HepG2 (cell line): ENCODE results near the gene CIROP. TPM values are rescaled to one million over a fixed set of nuclear protein-coding genes. Genes with fewer than 3 reads are reported as not detected.

Experiments used
- ATAC-seq: fragments of 200-7000 bp; cut with Tn5 transposase; 3 replicates; pipeline ENCODE4 v1.9.1; 2020; ENCODE audit warnings: mild to moderate bottlenecking, moderate library complexity
- BruUV-seq: library from RNA; stranded (reverse); fragments of 400-500 nt; replicated peaks from 2 replicates; lab custom pipeline; 2021; lab: Mats Ljungman, UMichigan
- CTCF ChIA-PET: fragments of 300-600 bp; formaldehyde crosslinking; extraction: SDS; loops from one replicate; lab custom pipeline; 2021; ENCODE audit warnings: low total read pairs, inconsistent platforms, low intra/inter-chr PET ratio; lab: Yijun Ruan, JAX
- POLR2A ChIA-PET: fragments of 350-600 bp; sonication (Branson Sonifier 250); formaldehyde crosslinking; loops from one replicate; lab custom pipeline; 2020; ENCODE audit warnings: antibody characterized with exemption, inconsistent platforms; lab: Yijun Ruan, JAX
- DNase-seq: peaks from one replicate; pipeline ENCODE4 v3.0.0-alpha.2; 2015; ENCODE audit warnings: low spot score
- FAIRE-seq: peaks from 3 replicates; lab custom pipeline; 2011; peaks lifted over from hg19 to GRCh38; lab: Jason Lieb, UNC
- H2AFZ ChIP-seq: one replicate; pipeline ENCODE4 v1.6.1; 2011; ENCODE audit warnings: low read length, inconsistent platforms
- H3K27ac ChIP-seq: fragments of 300-600 bp; 3 replicates; pipeline ENCODE4 v1.8.0; 2011; ENCODE audit warnings: mixed run types, mild to moderate bottlenecking, mixed read lengths, low read length, inconsistent platforms; ENCODE audit not compliant: insufficient read depth; ENCODE audit errors: extremely low read length
- H3K27me3 ChIP-seq, 2 experiments: fragments of 200-600 bp in 1 of 2; 2 replicates in 1 of 2; 3 replicates in 1 of 2; pipeline versions ENCODE4 v1.6.0 to v1.8.0; 2011; ENCODE audit warnings: low read length in 2 of 2, mild to moderate bottlenecking in 2 of 2, moderate library complexity in 2 of 2, inconsistent platforms in 1 of 2; ENCODE audit not compliant: insufficient read depth in 2 of 2, control insufficient read depth in 1 of 2
- H3K36me3 ChIP-seq, 2 experiments: fragments of 200-600 bp in 1 of 2; replicated peaks in 1 of 2; 2 replicates in 1 of 2; 3 replicates in 1 of 2; pipeline versions ENCODE4 v1.5.1 to v1.8.0; 2011; ENCODE audit warnings: low read length in 2 of 2, inconsistent platforms in 1 of 2; ENCODE audit not compliant: insufficient read depth in 2 of 2, control insufficient read depth in 1 of 2
- H3K4me1 ChIP-seq: 2 replicates; pipeline ENCODE4 v1.5.1; 2012; ENCODE audit warnings: low read length, inconsistent platforms; ENCODE audit not compliant: insufficient read depth
- H3K4me2 ChIP-seq: 2 replicates; pipeline ENCODE4 v1.6.0; 2011; ENCODE audit warnings: low read depth, low read length, inconsistent platforms
- H3K4me3 ChIP-seq, 3 experiments: fragments of 200-600 bp in 1 of 3; sonication (generic), shearing (Covaris generic) in 1 of 3; replicated peaks in 1 of 3; 2 replicates each; pipeline ENCODE4 v1.5.1; 2011 to 2016; ENCODE audit warnings: low read length in 3 of 3, inconsistent platforms in 2 of 3, low read depth in 2 of 3, mild to moderate bottlenecking in 2 of 3, control low read depth in 1 of 3, mixed read lengths in 1 of 3; ENCODE audit not compliant: insufficient read depth in 1 of 3
- H3K79me2 ChIP-seq: one replicate; pipeline ENCODE4 v1.6.1; 2011; ENCODE audit warnings: low read length, inconsistent platforms; ENCODE audit not compliant: insufficient read depth
- H3K9ac ChIP-seq: 2 replicates; pipeline ENCODE4 v1.6.0; 2011; ENCODE audit warnings: mild to moderate bottlenecking, low read depth, low read length, inconsistent platforms; ENCODE audit not compliant: insufficient read depth
- H3K9me3 ChIP-seq: 2 replicates; pipeline ENCODE4 v1.5.1; 2012; ENCODE audit warnings: mild to moderate bottlenecking, low read length
- H4K20me1 ChIP-seq: 2 replicates; pipeline ENCODE4 v1.6.0; 2011; ENCODE audit warnings: inconsistent platforms, mild to moderate bottlenecking, low read length, moderate library complexity; ENCODE audit not compliant: insufficient read depth
- CHD2 ChIP-seq: IDR thresholded peaks from 2 replicates; pipeline ENCODE4 v1.6.1; 2011; ENCODE audit warnings: low read depth, low read length, improper control_type of control experiment
- FIP1L1 ChIP-seq: fragments of 200-400 bp; formaldehyde crosslinking; IDR thresholded peaks from 2 replicates; pipeline ENCODE4 v1.6.1; 2018; ENCODE audit warnings: low read depth, mild to moderate bottlenecking, low read length, moderate library complexity, borderline replicate concordance; ENCODE audit not compliant: insufficient read depth
- FOXJ3 ChIP-seq: sonication (generic); formaldehyde crosslinking; IDR thresholded peaks from 2 replicates; pipeline ENCODE4 v1.4.0; 2020; ENCODE audit warnings: missing genetic modification reagents, mild to moderate bottlenecking, borderline replicate concordance
- GRHL1 ChIP-seq: sonication (generic); formaldehyde crosslinking; conservative IDR thresholded peaks from 2 replicates; pipeline ENCODE4 v1.8.0; 2022; ENCODE audit warnings: missing genetic modification reagents
- HNRNPK ChIP-seq: fragments of 200-400 bp; formaldehyde crosslinking; IDR thresholded peaks from 2 replicates; pipeline ENCODE4 v1.6.1; 2018; ENCODE audit warnings: low read length, low read depth, moderate library complexity, mild to moderate bottlenecking; ENCODE audit not compliant: poor library complexity, severe bottlenecking
- HOMEZ ChIP-seq: IDR thresholded peaks from 2 replicates; pipeline ENCODE4 v1.6.1; 2016; ENCODE audit warnings: low read depth
- KAT7 ChIP-seq: IDR thresholded peaks from 2 replicates; pipeline ENCODE4 v1.6.1; 2018; ENCODE audit warnings: borderline replicate concordance, missing compliant biosample characterization
- NCOA5 ChIP-seq: sonication (generic); formaldehyde crosslinking; IDR thresholded peaks from 2 replicates; pipeline ENCODE4 v1.4.0; 2020; ENCODE audit warnings: missing genetic modification reagents
- RBFOX2 ChIP-seq: fragments of 200-400 bp; formaldehyde crosslinking; IDR thresholded peaks from 2 replicates; pipeline ENCODE4 v1.6.1; 2017; ENCODE audit warnings: low read depth, mild to moderate bottlenecking, low read length
- SMAD1 ChIP-seq: sonication (generic); formaldehyde crosslinking; IDR thresholded peaks from 2 replicates; pipeline ENCODE4 v1.4.0; 2020; ENCODE audit warnings: missing genetic modification reagents, low read depth, mild to moderate bottlenecking, borderline replicate concordance
- TARDBP ChIP-seq: sonication (generic); formaldehyde crosslinking; IDR thresholded peaks from 2 replicates; pipeline ENCODE4 v1.8.0; 2022; ENCODE audit warnings: mild to moderate bottlenecking, missing genetic modification reagents
- TIGD3 ChIP-seq: sonication (generic); formaldehyde crosslinking; IDR thresholded peaks from 2 replicates; pipeline ENCODE4 v1.5.1; 2020; ENCODE audit warnings: mild to moderate bottlenecking, missing genetic modification reagents, borderline replicate concordance
- ZNF563 ChIP-seq: sonication (generic); formaldehyde crosslinking; IDR thresholded peaks from 2 replicates; pipeline ENCODE4 v1.8.0; 2022; ENCODE audit warnings: mild to moderate bottlenecking, moderate library complexity, missing genetic modification reagents
- ZNF709 ChIP-seq: sonication (generic); formaldehyde crosslinking; IDR thresholded peaks from 2 replicates; pipeline ENCODE4 v1.5.0; 2020; ENCODE audit warnings: mild to moderate bottlenecking, missing genetic modification reagents
- WGBS: methylation state at CpG from one replicate; pipeline ENCODE4 v1.1.6; 2017; ENCODE audit warnings: low lambda C conversion rate; 5-methylcytosine and 5-hydroxymethylcytosine counted together
- in situ Hi-C: cut with HindIII; loops from 2 replicates; pipeline ENCODE4 v1.10.0; 2017; ENCODE audit warnings: low pct_unique_long_range_greater_than_20kb; ENCODE audit not compliant: extremely low pct_ligation_motif_present
- intact Hi-C: fragments of 100-400 bp; cut with micrococcal nuclease; formaldehyde crosslinking; loops from one replicate; pipeline ENCODE4 v1.10.0; 2022; ENCODE audit not compliant: unreplicated experiment
- polyA plus RNA-seq, 8 experiments: library from polyadenylated mRNA; depleted of rRNA in 3 of 8; stranded (reverse) in 7 of 8; unstranded in 1 of 8; fragments of >200 nt; fragmentation: Illumina TruSeq in 4 of 8; extraction: Trizol in 4 of 8; gene quantifications; 2 replicates each; pipeline versions ENCODE4 v1.2.1 to v1.2.3, GENCODE V29; 2011 to 2016; ENCODE audit warnings: low read depth in 4 of 8, missing spikeins in 1 of 8, mixed read lengths in 1 of 8; ENCODE audit not compliant: insufficient read depth in 1 of 8
- total RNA-seq, 5 experiments: library from RNA; depleted of rRNA; stranded (reverse); fragments of >200 nt; fragmentation: Illumina TruSeq; extraction: Trizol; gene quantifications; 2 replicates each; pipeline ENCODE4 v1.2.3, GENCODE V29; 2016; ENCODE audit warnings: low read depth in 1 of 5

CIROP gene
- total and polyA plus RNA-seq, 2 of the 13 experiments (the other 11 are each of a cell fraction or from before 2014, with no cell fraction given), result 0.07 TPM; not detected in 1

- TF ChIP-seq FOXJ3 (CRISPR knock-in tag), result no peak
- TF ChIP-seq TIGD3 (CRISPR knock-in tag), result no peak
- no peak for TF ChIP-seq FIP1L1
- TF ChIP-seq SMAD1 (CRISPR knock-in tag), result no peak
- no peak for TF ChIP-seq NCOA5 (CRISPR knock-in tag)
- no peak for TF ChIP-seq HOMEZ
- TF ChIP-seq HNRNPK, result no peak
These were observed 42.8 kb downstream of the CIROP start (continued) for GRCh38 chr14:23062002-23062401.

- intact Hi-C loops (no loop called here), in situ Hi-C loops (no loop called here)
- ChIA-PET POLR2A (interaction anchor here (2.3 to 6.2 kb wide), 7 partner anchors 8 to 84 kb away, joined by 17 to 70 read pairs (median 42); partner anchors contain the start of genes ACIN1, AJUBA and C14orf119), CTCF (interaction anchor here (1.3 kb wide), 1 partner anchor 9 kb away, joined by 3 read pairs; no protein-coding TSS in a partner anchor)
- H3K36me3 ChIP-seq, result peaks cover 51 to 63% of the 10 kb centered on the region in 2 experiments
- no peak overlapping the region for H3K9ac ChIP-seq
- H2AFZ ChIP-seq, result no peak overlapping the region
- DNase-seq (no peak), ATAC-seq (no peak), FAIRE-seq (no peak)
- H3K79me2 ChIP-seq, result no peaks in the 10 kb centered on the region
- no TSS peak for BruUV-seq
- peaks cover 25% of the 10 kb centered on the region for H3K4me1 ChIP-seq
- no peak overlapping the region for H3K27ac ChIP-seq
- WGBS, result 97% methylated on average over 17 of the region's 17 CpGs
- H3K9me3 ChIP-seq, result no peaks in the 10 kb centered on the region
- H3K4me3 ChIP-seq, result no peak overlapping the region
- H3K4me2 ChIP-seq, result no peak overlapping the region
- H3K27me3 ChIP-seq, result peaks cover 0 to 6% of the 10 kb centered on the region in 2 experiments; a peak in 1 of 5 replicates
- H4K20me1 ChIP-seq, result peaks cover 13% of the 10 kb centered on the region; the same call in 1 of the 2 replicates
- TF ChIP-seq CHD2 (no peak), ZNF709 (CRISPR knock-in tag) (0 out of 2 replicates have a peak, but pooled peaks have one; percentile 43), ZNF563 (CRISPR knock-in tag) (peak; percentile 62; the same call in 1 of the 2 replicates), KAT7 (no peak), RBFOX2 (0 out of 2 replicates have a peak, but pooled peaks have one; percentile 15), TARDBP (CRISPR knock-in tag) (no peak), GRHL1 (CRISPR knock-in tag) (no peak)
These were observed 44.1 kb downstream of the CIROP start for GRCh38 chr14:23060536-23061260.
